Measurements from ENCODE around the gene OSBPL2.

The OSBPL2 gene

DNA sequence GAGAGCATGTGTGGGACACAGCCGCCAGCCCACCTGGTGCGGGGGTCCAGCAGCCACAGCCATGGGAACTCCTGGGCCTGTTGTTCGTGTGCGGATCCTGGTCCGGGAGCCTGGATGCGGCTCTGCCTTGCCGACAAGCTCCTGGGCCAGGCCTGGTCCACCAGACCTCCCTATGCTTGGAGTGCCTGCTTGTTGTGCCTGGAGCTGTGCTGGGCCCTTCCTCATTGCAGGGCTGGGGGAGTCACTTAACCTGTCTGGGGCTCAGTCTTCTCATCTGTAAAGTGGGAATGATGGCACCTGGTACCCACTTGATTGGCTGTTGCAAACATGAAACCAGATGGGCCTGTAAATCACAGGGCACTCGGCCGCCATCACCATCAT lies 2.6 kb upstream of the OSBPL2 start:
- no peak for DNase-seq (ENCODE audit: low spot score)

- no peak for DNase-seq (ENCODE audit: low spot score)
Observed at GRCh38 chr20:62236200-62236599, 2.1 kb upstream of the OSBPL2 start.

DNA sequence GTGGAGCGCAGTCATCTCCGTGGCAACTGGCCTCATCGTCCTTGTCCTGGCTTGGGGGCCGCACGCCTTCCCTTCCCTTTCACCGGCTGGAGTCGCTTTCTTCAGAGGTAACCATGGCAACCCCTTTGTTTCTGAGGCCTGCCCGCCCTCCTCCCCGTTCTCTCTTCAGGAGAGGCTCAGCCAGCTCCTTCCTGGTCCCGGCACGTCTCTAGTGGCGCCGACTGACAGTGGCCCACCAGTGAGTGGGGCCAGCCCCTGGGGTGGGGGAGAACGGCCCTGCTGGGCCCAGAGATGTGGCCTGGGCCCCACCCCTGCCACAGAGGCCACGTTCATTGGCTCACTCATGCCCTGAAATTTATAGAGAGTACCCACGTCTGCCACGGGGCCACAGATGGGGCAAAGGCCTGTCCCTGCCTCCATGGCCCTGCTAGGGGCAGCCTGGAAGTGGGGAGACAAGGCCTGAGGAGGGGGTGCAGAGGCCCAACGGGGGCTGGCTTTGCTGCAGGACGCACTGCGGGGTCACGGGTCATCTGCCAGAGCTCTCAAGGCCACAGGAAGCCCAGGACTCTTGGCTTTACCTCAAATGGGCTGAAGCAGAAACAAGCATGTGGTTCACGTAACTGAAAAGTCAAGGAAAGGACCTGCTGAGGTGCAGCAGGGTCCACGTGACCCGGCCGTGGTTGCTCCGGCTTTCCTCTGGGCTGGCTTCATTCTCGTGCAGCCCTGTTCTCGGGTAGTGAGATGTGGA lies 1.4 kb upstream of the OSBPL2 start:
- DNase-seq (ENCODE audit: low spot score), result no peak

- no peak for DNase-seq (ENCODE audit: low spot score)
Observed at GRCh38 chr20:62237514-62237800, 864 bp upstream of the OSBPL2 start.

- peak; percentile 19 for DNase-seq (ENCODE audit: low spot score)
Observed at GRCh38 chr20:62238569-62239277, 402 bp downstream of the OSBPL2 start.

GRCh38 chr20:62239278-62239879 lies 1.1 kb downstream of the OSBPL2 start:
- DNase-seq (ENCODE audit: low spot score), result no peak

- DNase-seq (ENCODE audit: low spot score), result no peak
Observed at GRCh38 chr20:62240020-62240685, 1.8 kb downstream of the OSBPL2 start.

GRCh38 chr20:62241506-62241905 lies 3.2 kb downstream of the OSBPL2 start:
- DNase-seq (ENCODE audit: low spot score), result no peak

GRCh38 chr20:62242176-62242575 lies 3.9 kb downstream of the OSBPL2 start:
- DNase-seq (ENCODE audit: low spot score), result no peak

DNA sequence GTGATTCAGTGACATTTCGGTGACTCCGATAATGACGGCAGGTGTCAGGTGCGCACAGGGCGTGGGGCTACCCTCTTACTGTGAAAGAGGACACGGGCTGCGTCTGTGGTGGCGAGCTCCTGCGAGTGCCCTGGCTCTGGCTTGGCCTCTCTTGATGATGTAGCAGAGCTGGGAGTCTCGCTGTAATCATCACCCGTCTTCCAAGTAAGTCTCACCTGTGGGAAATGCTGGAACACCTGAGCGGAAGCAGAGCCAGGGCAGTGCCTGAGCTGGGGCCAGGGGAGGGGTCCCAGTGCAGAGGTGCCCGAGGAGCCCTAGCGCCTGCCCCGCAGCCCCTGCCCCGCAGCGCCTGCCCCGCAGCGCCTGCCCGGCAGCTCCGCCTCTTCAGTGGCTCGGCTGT lies 4.8 kb downstream of the OSBPL2 start:
- no peak for DNase-seq (ENCODE audit: low spot score)

DNA sequence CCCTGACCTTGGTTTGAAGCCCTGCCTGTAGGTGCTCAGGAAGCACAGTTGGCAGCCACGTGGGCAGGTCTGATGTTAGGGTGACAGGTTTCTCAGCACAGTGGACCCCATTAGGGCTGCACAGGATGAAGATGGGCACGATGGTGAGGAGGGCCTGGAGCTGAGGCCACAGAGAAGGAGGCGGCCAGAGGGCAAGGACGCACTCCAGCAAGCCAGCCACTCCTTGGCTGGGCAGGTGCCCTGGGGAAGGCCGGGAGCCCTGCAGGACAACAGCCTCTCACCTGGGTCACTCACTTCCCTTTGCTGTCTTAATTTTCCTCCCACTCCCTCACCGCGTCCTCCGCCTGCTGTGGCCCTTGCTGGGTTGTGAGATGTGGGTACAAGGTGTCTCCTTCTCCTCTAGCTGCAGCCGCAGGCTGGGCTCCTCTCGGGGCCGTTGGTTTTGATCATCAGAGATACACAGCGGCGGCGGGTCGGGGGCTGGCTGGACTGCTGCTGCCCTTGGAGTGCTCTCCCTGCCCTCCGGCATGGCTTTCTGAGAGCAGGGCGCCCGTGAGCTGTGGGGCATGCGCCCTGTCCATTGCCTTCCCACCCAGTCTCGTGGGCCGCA lies 5.7 kb downstream of the OSBPL2 start:
- no peak for DNase-seq (ENCODE audit: low spot score)

GRCh38 chr20:62244644-62245108 lies 6.4 kb downstream of the OSBPL2 start:
- DNase-seq (ENCODE audit: low spot score), result no peak

GRCh38 chr20:62245911-62246280 lies 7.6 kb downstream of the OSBPL2 start:
- DNase-seq (ENCODE audit: low spot score), result no peak

- DNase-seq (ENCODE audit: low spot score), result no peak
Observed at GRCh38 chr20:62246431-62246830, 8.1 kb downstream of the OSBPL2 start.

DNA sequence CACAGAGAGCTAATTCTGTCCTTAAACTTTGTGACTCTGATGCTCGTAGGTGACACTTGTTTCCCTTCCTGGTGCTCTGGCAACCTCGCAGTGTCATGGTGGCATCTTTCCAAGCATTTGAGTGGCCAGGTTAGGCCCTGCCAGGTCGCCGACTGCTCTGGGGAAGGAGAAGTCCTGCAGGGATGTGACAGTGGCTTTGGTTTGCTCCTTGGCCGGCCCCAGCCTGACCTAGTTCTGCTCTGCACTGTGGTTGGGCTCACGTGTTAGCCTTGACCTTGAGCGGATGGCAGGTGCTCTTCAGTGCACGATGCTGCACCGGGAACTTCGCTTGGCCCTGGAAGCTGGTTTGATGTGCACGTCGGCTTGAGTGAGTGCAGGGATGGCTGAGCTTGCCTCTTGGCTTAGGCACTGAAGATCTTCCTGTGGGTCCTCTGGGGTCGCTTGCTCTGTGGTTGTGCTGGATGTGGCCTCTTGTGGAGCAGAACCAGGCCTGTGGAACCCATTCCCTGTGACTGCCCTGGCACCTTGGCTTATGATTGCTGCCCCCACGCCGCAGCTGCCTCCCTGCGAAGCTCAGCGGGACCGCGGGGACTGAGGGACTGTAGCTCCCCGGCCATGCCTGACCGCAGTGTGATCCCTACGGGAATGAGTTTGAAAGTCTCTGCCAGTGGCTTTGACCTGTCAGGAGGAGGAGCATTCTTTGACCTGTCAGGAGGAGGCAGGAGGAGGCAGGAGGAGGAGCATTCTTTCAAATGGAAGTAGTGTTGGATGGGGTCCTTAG lies 8.7 kb downstream of the OSBPL2 start:
- DNase-seq (ENCODE audit: low spot score), result no peak

- no peak for DNase-seq (ENCODE audit: low spot score)
Observed at GRCh38 chr20:62248890-62249560, 10.7 kb downstream of the OSBPL2 start.

GRCh38 chr20:62252342-62252966 lies 14.1 kb downstream of the OSBPL2 start:
- peak; percentile 30 for DNase-seq (ENCODE audit: low spot score)

DNA sequence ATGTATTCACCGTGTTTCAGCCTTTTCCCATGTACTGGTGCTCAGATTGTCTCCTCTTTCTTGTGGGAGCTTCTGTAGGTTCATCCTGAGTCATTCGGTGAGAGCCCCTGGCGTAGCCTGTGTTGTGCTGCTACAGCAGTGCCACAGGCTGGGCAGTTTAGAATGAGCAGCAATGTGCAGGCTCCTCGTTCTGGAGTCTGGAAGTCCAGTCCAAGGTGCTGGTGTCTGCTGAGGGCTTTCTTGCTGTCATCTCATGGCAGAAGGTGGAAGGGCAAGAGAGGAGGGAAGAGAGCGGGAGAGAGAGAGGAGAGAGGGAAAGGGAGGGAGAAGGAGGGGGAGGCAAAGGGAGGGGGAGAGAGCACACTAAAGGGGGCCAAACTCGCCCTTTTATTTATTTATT lies 15.1 kb downstream of the OSBPL2 start:
- DNase-seq (ENCODE audit: low spot score), result no peak

- no peak for DNase-seq (ENCODE audit: low spot score)
Observed at GRCh38 chr20:62254021-62254724, 15.9 kb downstream of the OSBPL2 start.

- no peak for DNase-seq (ENCODE audit: low spot score)
Observed at GRCh38 chr20:62255976-62256375, 17.7 kb downstream of the OSBPL2 start.

All from AG08395 (cell line).